ENCODE results near the gene SLC4A1AP. TPM values are rescaled to one million over a fixed set of nuclear protein-coding genes. Genes with fewer than 3 reads are reported as not detected.
A peak's percentile ranks its signal among the peaks of the same experiment; 100 is the strongest.

SLC4A1AP gene
- total and polyA plus RNA-seq, 2 of the 13 experiments (the other 11 are each of a cell fraction or from before 2014, with no cell fraction given) = 15.3 to 44.6 TPM

DNA sequence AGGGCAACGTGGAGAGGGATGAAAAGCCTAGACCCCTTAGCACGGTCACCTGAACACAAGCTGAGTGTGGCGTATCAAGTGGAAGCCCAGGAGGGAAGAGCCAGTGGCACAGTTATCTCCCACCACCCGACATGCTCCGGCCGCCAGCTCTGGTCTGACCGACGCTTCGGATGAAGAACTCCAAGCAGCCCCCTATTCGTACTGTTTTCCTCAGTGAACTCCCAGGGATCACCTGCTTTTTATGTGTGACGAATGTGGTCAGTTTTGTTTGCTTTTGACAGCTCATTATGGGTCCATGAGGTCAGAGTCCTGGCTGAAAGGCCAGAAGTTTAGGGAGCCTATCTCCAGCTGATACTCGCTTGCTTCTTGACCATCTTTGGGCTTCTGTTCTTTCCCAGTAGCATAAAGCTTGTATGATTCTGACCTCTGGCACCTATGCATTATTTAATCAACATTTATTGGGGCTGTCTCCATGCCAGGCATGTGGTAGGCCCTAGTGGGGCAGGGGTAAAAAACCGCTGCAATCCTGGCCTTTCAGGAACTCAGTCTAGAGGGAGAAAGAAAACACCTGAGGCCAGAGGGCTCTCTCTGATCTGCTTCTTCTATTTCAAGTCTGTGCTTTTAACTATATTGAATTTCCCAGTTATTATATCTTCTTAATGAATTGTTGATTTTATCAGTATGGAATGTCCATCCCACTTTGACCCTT lies 74.8 kb downstream of the SLC4A1AP start (continued):
- no peak; the same call in 1 of the 2 replicates for TF ChIP-seq SMAD1 (CRISPR knock-in tag; IDR thresholded peaks at IDR 0.05; ENCODE audit: borderline replicate concordance, low read depth)
- TF ChIP-seq ZFP1 (CRISPR knock-in tag; IDR thresholded peaks at IDR 0.05) = no peak
- no peak for TF ChIP-seq DZIP1 (CRISPR knock-in tag; IDR thresholded peaks at IDR 0.05)
- no peak for TF ChIP-seq ZNF24 (IDR thresholded peaks at IDR 0.05)
- no peak for TF ChIP-seq ZNF263 (CRISPR knock-in tag; IDR thresholded peaks at IDR 0.05)
- peak; percentile 90 for TF ChIP-seq HNF4G (IDR thresholded peaks at IDR 0.05; ENCODE audit: borderline replicate concordance, low read depth, low read length)
- TF ChIP-seq HNF4G (CRISPR knock-in tag; IDR thresholded peaks at IDR 0.05; ENCODE audit: borderline replicate concordance, low read depth) = peak; percentile 93; the same call in 1 of the 2 replicates
- TF ChIP-seq ZNF484 (CRISPR knock-in tag; IDR thresholded peaks at IDR 0.05; ENCODE audit: borderline replicate concordance, low read depth) = no peak
- no peak for TF ChIP-seq ZNF672 (CRISPR knock-in tag; IDR thresholded peaks at IDR 0.05)
- no peak for TF ChIP-seq SOX13 (IDR thresholded peaks at IDR 0.05)
- TF ChIP-seq SOX13 (CRISPR knock-in tag; conservative IDR thresholded peaks at IDR 0.05 in 1 of 2, IDR thresholded peaks at IDR 0.05 in 1 of 2) = peak in 1 of 2 experiments; percentile 76; a peak in 2 of 4 replicates
- TF ChIP-seq ZNF772 (CRISPR knock-in tag; IDR thresholded peaks at IDR 0.05) = 0 out of 2 replicates have a peak, but pooled peaks have one; percentile 4
- peak; percentile 50; the same call in 1 of the 2 replicates for TF ChIP-seq ATF1 (CRISPR knock-in tag; IDR thresholded peaks at IDR 0.05)
- TF ChIP-seq SOX5 (CRISPR knock-in tag; IDR thresholded peaks at IDR 0.05; ENCODE audit: borderline replicate concordance) = peak; percentile 76
- TF ChIP-seq NR2F2 (IDR thresholded peaks at IDR 0.05; ENCODE audit: borderline replicate concordance, low read depth) = no peak
- peak; percentile 9; the same call in 1 of the 2 replicates for TF ChIP-seq HHEX (CRISPR knock-in tag; IDR thresholded peaks at IDR 0.05)
- TF ChIP-seq ZC3H13 (CRISPR knock-in tag; IDR thresholded peaks at IDR 0.05) = no peak
- no peak for TF ChIP-seq JARID2 (CRISPR knock-in tag; IDR thresholded peaks at IDR 0.05; ENCODE audit: insufficient replicate concordance)
- TF ChIP-seq MEF2D (CRISPR knock-in tag; IDR thresholded peaks at IDR 0.05) = peak; percentile 68
- no peak for TF ChIP-seq PLRG1 (conservative IDR thresholded peaks at IDR 0.05)
- no peak; the same call in 1 of the 2 replicates for TF ChIP-seq ARNT2 (CRISPR knock-in tag; IDR thresholded peaks at IDR 0.05; ENCODE audit: low read depth)
- TF ChIP-seq SYNCRIP (IDR thresholded peaks at IDR 0.05; ENCODE audit: insufficient read depth, low read depth, low read length) = no peak
- TF ChIP-seq AHR (CRISPR knock-in tag; IDR thresholded peaks at IDR 0.05) = no peak
- no peak for TF ChIP-seq MED13 (CRISPR knock-in tag; IDR thresholded peaks at IDR 0.05)
- no peak for TF ChIP-seq RFX5 (IDR thresholded peaks at IDR 0.05; ENCODE audit: low read depth, low read length)
- peak; percentile 73; the same call in 1 of the 2 replicates for TF ChIP-seq ZMYM2 (CRISPR knock-in tag; IDR thresholded peaks at IDR 0.05)
- TF ChIP-seq, protein P1, sequence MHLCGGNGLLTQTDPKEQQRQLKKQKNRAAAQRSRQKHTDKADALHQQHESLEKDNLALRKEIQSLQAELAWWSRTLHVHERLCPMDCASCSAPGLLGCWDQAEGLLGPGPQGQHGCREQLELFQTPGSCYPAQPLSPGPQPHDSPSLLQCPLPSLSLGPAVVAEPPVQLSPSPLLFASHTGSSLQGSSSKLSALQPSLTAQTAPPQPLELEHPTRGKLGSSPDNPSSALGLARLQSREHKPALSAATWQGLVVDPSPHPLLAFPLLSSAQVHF (CRISPR knock-in tag; IDR thresholded peaks at IDR 0.05) = no peak

Data from HepG2 (cell line).